SH-SY5Y (cell line): ENCODE results near the gene PREX1.

Source experiments
- GATA2 ChIP-seq: IDR thresholded peaks from 2 replicates; pipeline ENCODE4 v1.6.1; 2011; ENCODE audit warnings: mild to moderate bottlenecking, low read depth, low read length
- GATA3 ChIP-seq: IDR thresholded peaks from 2 replicates; pipeline ENCODE4 v1.6.1; 2011; ENCODE audit warnings: low read depth, mild to moderate bottlenecking, low read length, moderate library complexity

Gene PREX1

DNA sequence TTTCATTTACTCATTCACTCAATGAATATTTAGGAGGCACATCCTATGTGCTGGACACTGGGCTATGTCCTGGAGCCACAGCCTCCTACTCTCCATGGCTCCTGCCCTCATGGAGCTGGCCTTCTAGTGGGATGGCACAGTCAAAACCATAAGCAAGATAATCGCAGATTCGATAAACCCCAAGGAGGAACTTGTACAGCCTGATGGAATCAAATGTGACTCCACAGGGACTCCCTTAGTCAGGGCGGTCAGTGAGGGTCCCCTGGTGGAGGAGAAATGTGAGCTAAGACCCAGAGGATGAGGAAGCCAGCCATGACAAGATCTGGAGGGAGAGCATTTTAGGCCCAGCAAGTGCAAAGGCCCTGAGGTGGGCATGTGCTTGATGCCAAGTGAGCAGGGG lies 211.9 kb downstream of the PREX1 start:
- TF ChIP-seq GATA2 (no peak), GATA3 (no peak)

DNA sequence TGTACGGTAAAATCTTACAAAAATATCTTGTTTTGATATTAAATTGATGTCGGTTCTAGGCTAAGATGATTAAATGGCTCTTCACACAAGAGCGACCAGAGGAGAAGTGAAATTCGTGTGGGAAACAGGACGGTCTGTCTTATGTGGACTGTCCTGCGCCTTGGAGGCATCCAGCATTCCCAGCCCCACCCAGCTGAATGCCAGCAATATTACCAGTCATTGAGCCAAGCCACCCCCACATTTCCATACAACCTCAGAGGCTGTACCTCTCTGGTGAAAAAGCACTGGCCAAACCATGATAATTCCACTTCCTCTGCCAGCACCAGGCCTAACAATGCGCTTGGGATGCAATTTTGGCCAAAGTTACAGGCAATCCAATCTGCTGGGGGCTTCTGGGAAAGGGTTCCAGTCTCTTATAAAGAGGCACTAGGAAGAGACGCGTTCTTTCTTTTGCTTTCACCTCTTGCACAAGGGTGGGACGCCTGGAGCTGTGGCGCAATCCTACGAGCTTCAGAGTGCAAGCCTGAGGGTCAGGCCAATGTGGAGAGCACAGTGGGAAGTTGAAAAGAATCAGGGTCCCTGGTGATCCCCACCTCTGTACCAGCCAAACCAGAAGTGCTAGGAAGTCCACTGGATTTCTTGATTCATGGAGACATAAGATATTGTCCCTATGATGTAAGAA lies 213.1 kb downstream of the PREX1 start:
- no peak for TF ChIP-seq GATA2
- no peak for TF ChIP-seq GATA3

DNA sequence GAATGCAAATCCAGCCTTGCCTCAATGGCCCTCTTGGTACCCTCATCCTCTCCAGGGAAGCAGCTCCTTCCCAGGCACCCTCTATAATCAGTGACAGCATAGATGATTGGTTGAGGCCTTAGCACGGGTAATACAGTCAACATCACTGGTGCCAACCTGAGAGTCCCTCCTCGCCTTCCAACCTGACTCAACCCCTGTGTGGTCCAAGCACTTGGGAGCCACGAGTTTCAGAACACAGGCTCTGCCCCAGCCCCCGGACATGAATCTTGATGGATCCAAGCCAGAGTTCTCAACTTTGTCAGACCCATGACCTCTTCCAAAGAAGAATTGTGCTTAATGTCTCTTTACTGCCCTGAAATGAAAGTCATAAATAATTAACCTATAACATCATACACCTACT lies 213.9 kb downstream of the PREX1 start:
- TF ChIP-seq GATA2, result no peak
- TF ChIP-seq GATA3, result no peak

DNA sequence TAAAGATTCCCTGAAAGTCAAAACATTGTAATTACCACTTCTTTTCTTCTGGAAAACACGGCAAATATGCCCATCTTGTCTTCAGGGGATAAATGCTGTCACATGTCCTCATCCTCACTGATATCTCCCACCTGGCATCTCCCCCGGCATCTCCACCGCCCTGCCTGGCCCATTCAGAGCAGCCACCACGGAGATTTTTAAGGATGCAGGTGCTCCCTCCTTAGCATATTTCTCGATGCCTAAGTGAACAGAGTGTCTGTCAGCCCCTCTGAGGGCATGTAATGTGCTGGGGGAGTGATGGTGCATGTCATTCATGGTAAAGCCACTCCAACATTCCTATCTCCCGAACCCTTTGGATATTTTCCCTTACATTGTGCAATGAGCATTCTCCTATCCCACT lies 215.5 kb downstream of the PREX1 start:
- TF ChIP-seq GATA3, result no peak
- no peak for TF ChIP-seq GATA2

DNA sequence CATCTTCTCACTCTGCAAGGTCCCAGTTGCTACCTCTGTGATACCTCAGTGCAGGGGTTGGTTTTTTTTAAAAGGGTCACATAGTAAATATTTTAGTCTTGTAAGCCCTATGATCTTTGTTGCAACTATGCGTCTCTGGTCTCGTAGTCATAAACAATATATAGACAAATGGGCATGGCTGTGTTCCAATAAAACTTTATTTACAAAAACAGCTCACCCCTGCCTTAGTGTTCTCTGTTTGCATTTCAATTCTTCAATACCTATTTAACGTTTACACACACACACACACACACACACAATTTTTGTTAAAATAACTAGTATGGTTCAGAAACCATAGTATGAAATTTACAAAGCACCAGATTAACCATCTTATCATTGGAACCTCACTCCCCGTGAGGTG lies 216.8 kb downstream of the PREX1 start:
- TF ChIP-seq GATA2 (no peak), GATA3 (no peak)

DNA sequence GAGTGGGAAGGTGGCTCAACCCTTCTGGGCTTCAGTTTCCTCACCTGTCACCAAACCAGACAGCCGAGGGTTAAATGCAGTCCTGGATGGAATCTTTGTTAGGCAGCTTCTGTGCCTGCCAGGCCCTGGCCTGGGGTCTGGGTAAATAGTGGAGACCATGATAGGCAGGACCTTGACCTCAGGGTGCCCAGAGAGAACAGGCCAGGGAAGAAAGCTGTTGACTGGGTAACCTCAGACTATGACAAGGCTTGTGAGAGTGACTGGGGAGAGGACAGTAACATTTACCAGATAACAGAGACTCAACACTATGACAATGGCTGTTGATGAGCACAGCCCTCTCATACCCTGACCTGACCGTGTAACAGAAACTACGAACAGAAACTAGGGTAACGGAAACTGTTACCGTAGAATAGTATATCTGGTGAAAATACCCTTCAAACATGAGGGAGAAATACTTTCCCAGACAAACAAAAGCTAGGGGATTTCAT lies 218.3 kb downstream of the PREX1 start:
- TF ChIP-seq GATA2, result no peak
- no peak for TF ChIP-seq GATA3

DNA sequence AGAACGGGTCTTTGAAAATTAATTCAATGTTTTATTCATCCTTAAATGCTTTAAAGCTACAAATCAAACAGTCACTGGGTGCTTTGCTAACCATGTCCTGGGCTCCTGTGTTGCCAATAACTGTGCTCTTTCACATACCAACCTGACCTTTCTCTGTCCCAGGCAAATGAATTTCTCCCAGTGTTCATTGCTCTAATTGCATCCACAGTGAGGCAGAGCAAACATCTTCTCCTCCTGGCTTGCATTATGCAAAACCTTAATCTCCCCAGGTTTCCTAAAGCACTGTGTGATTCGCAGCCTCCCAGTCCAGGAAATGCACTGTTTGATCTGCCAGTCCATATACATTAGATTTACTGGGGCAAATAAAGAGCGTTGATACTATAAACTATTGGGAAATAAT lies 219.0 kb downstream of the PREX1 start:
- TF ChIP-seq GATA3 (no peak), GATA2 (no peak)

DNA sequence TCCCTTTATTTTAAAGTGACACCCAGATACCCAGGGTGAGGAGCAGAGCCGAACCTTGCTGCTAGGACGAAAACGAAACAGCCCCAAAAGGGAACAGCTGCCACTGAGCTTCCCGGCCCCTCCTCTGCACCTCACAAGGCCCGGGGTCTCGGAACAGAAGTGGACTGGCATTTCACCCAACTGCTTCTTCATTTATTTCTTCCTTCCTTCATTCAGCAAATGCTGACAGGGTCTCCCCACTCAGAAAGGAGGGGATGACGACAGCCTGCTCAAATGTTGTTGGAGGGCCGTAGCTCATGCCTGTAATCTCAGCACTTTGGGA lies 220.3 kb downstream of the PREX1 start:
- TF ChIP-seq GATA3, result no peak
- TF ChIP-seq GATA2, result no peak

DNA sequence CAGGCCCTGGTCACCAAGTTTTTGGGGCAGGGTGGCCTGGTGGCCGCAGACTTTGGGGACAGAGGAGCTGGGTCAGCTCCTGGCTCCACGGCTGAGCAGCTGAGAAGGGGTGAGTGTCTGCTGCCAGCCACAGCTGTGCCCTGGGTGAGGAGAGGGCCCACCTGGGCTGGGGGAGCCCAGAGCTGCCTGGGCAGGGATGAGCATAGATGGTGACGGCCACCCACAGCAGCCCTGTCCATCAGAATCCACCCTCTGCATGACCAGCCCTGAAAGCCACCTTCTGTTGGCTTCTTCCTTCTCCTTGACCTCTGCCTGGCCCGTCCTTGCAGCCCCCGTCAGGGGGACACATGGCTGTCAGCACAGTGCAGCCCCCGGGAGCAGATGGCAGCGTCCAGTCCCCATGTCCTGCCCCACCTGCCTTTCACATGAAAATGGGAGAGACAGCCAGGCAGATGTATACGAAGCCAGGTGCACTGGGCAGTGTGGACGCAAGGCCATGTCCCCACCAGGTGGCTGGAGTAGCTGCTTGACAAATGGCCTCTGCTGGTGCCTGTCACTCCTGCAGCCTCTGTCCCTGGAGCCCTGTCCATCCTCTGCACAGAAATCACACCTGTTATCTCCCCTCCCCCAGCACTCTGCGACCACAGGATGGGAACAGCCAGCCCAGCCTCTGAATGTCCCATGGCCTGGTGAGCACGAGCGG lies 220.8 kb downstream of the PREX1 start:
- TF ChIP-seq GATA3 (no peak), GATA2 (no peak)

DNA sequence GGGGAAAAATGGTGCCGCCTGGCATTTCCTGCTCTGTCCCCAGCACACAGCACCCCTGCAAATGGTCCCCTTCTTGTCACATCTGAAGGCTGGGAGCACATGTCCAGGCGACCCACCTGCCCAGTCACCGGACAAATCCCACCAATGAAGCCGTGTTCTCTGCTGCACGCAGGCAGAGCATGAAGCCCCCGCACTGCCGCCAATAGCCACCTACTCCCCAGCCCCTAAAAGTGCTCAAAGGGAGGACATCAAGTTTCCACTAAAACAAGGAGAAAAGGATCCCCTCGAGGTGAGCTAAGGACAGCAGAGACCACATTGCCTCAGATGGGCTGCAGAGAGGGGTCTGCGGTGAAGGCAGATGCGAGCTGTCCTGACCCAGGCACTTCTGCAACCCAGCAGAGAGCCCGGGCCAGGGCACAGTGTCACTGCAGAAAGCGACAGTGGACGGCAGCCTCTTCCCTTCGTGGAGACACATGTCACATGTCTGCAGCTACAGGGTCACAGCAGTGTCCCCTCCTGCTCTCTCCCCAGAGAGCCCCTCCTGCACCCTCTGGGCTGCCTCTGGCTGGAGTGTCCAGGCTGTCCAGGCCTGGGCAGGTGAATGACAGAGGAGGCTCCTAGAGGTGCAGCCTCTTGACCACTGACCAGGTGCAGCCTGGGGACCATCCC lies 221.5 kb downstream of the PREX1 start:
- TF ChIP-seq GATA2, result no peak
- no peak for TF ChIP-seq GATA3

DNA sequence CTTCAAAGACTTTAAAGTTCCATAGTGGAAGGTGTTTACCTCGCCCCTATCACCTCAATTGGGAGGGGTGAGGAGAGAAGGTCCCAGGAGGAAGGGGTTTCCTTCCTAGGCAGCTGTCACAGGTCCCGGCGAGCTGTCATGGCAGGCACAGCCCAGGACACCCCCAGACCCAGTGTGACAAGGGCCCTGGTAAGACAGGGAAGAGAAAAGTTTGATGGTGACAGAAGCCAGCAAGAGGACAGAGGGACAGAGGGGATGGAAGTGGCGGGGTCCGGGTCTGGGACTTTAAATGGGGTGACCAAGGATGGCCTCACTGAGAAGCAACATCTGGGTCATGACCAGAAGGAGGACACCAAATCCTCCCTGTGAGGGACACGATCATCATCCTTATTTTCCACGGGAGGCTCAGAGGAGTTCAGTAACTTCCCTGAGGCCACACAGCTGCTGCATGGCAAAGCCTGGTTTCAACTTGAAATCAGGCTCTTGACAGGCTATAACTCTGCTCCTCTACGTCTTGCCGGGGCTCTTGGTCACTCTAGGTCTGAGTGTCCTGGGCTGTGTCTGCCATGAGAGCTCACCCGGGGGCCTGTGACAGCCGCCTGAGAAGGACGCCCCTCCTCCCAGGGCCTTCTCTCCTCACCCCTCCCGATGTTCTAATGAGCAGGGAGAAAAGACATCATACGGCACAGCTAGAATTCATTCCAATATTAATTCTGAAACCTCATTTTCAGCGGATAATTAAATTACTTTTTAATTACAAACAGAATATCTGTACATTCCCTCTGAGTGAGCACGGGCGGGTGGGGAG lies 222.2 kb downstream of the PREX1 start:
- TF ChIP-seq GATA3 (no peak), GATA2 (no peak)

DNA sequence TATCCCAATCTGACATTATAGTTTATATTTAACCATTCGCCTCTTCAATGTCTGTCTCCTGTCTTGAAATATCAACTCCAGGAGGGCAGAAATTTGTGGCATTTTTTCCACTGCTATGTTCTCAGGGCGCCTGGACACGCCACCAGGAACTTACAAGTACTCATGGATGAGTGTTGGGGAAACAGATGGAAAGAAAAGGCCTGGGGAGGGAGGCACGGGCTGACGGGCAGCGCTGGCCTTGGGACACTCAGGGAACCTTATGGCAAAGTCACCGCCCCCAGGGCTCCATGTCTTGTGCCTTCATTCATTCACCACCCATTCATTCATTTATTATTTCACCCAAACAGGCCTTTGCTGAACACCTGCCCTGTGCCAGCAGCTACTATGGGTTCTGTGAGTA lies 222.9 kb downstream of the PREX1 start:
- TF ChIP-seq GATA3 (no peak), GATA2 (no peak)

DNA sequence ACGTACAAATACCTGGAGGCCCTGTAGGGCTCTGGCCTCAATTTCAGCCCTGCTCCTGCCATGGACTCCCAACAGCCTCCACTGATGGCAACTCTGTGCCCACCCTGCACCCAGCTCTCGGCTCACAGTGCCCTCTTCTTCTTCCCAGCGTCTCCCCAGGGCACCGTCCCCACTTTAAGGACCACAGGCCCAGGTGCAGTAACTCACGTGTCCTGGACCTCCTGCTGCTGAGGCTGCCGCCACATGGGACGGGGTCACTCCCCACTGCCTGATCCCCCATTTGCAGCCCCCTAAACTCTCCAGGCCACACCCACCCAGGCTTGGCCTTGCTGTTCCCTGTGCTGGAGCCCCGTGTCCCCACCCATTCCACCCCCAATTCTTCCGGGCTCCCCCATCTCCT lies 223.4 kb downstream of the PREX1 start:
- TF ChIP-seq GATA3, result no peak
- TF ChIP-seq GATA2, result no peak

DNA sequence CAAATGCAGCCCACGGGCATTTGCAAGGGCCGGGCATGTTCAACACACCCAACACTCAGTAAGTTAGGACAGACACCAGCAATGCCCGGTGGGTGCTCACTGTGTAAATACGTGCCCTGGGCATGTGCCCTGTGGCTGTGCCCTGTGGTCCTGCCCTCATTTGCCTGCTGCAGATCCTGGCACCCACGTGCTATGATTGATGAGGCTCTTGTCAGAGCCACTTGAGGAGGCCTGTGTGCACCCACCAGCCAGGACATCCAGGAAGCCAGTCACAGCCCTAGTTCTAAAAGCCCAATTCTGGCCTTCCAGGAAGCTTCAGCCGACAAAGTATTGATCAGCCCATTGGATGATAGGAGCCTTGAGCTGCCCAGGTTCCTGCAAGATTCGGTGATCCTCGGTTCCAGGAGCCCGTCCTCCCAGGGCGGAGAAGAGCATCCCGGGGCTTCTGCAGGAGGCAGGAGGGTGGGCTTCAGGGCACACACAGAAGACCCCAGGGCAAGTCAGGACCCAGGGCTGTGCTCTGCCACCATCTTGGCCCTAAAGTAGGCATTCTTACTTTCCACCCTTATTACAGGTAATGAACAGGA lies 223.9 kb downstream of the PREX1 start:
- TF ChIP-seq GATA2 (no peak), GATA3 (no peak)
